ENCODE results near the gene TNFAIP8L1.
A peak's percentile ranks its signal among the peaks of the same experiment; 100 is the strongest.

TNFAIP8L1 gene

GRCh38 chr19:4636761-4637160, 2.6 kb upstream of the TNFAIP8L1 start:
- H3K79me2 ChIP-seq (ENCODE audit: insufficient read depth, low read length), result peaks cover 24% of the 10 kb centered on the region
- H3K9ac ChIP-seq (ENCODE audit: low read depth, low read length, poor library complexity, severe bottlenecking), result peak overlapping the region; percentile 79
- no peaks in the 10 kb centered on the region for H3K9me2 ChIP-seq (replicated peaks; ENCODE audit: low read depth, low read length)
- no peaks in the 10 kb centered on the region for H3K36me3 ChIP-seq (ENCODE audit: insufficient read depth, low read length)
- peaks cover 39% of the 10 kb centered on the region for H3K4me1 ChIP-seq (ENCODE audit: insufficient read depth, low read length, poor library complexity, severe bottlenecking)
- TF ChIP-seq CTCF (conservative IDR thresholded peaks at IDR 0.05; ENCODE audit: low read length), result no peak
- no peak for TF ChIP-seq EZH2phosphoT487 (IDR thresholded peaks at IDR 0.05; ENCODE audit: borderline replicate concordance)
- H2AFZ ChIP-seq (ENCODE audit: low read length), result peak overlapping the region; percentile 96
- peak overlapping the region; percentile 89 for H3K4me2 ChIP-seq (ENCODE audit: low read depth, low read length, poor library complexity, severe bottlenecking)
- H3F3A ChIP-seq (ENCODE audit: low read depth), result no peaks in the 10 kb centered on the region
- peak overlapping the region; percentile 79 for H3K4me3 ChIP-seq (ENCODE audit: low read length, poor library complexity, severe bottlenecking)
- H3K9me3 ChIP-seq (ENCODE audit: insufficient read depth, low read depth, low read length), result no peaks in the 10 kb centered on the region
- peaks cover 4% of the 10 kb centered on the region for H4K20me1 ChIP-seq (ENCODE audit: insufficient read depth, low read length, poor library complexity, severe bottlenecking)
- no peaks in the 10 kb centered on the region for H3K27me3 ChIP-seq (ENCODE audit: insufficient read depth, low read length, poor library complexity, severe bottlenecking)

DNA sequence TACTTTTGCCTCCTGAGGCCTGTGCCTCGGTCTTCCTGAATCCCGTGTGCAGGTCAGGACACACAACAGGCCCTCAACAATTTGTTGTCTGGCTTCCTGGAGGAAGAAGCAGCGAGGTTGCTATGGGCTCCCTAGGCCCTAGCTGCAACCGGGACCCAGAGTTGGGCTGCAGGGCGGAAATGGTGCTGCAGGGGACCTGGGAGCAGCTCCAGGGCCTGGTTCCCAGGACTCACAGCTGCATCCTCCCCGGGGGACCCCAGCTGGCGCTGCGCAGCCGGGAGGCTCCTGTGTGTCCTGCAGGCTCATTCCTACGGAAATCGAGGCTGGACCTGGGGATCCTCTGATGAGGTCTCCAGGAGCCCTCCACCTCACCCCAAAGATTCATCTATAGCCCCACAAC, 999 bp upstream of the TNFAIP8L1 start:
- Histone ChIP-seq H3K27me3 (ENCODE audit: insufficient read depth, low read length, poor library complexity, severe bottlenecking) (no peaks in the 10 kb centered on the region), H3K4me3 (ENCODE audit: low read length, poor library complexity, severe bottlenecking) (peak overlapping the region; percentile 63), H3K9ac (ENCODE audit: low read depth, low read length, poor library complexity, severe bottlenecking) (peak overlapping the region; percentile 71), H4K20me1 (ENCODE audit: insufficient read depth, low read length, poor library complexity, severe bottlenecking) (peaks cover 4% of the 10 kb centered on the region), H3F3A (ENCODE audit: low read depth) (no peaks in the 10 kb centered on the region), H3K79me2 (ENCODE audit: insufficient read depth, low read length) (peaks cover 33% of the 10 kb centered on the region), H3K9me3 (ENCODE audit: insufficient read depth, low read depth, low read length) (no peaks in the 10 kb centered on the region), H3K4me1 (ENCODE audit: insufficient read depth, low read length, poor library complexity, severe bottlenecking) (peaks cover 39% of the 10 kb centered on the region), H3K36me3 (ENCODE audit: insufficient read depth, low read length) (no peaks in the 10 kb centered on the region), H3K4me2 (ENCODE audit: low read depth, low read length, poor library complexity, severe bottlenecking) (peak overlapping the region; percentile 88), H3K9me2 (replicated peaks; ENCODE audit: low read depth, low read length) (no peaks in the 10 kb centered on the region), H2AFZ (ENCODE audit: low read length) (no peak overlapping the region)
- no peak for TF ChIP-seq CTCF (conservative IDR thresholded peaks at IDR 0.05; ENCODE audit: low read length)
- no peak for TF ChIP-seq EZH2phosphoT487 (IDR thresholded peaks at IDR 0.05; ENCODE audit: borderline replicate concordance)

DNA sequence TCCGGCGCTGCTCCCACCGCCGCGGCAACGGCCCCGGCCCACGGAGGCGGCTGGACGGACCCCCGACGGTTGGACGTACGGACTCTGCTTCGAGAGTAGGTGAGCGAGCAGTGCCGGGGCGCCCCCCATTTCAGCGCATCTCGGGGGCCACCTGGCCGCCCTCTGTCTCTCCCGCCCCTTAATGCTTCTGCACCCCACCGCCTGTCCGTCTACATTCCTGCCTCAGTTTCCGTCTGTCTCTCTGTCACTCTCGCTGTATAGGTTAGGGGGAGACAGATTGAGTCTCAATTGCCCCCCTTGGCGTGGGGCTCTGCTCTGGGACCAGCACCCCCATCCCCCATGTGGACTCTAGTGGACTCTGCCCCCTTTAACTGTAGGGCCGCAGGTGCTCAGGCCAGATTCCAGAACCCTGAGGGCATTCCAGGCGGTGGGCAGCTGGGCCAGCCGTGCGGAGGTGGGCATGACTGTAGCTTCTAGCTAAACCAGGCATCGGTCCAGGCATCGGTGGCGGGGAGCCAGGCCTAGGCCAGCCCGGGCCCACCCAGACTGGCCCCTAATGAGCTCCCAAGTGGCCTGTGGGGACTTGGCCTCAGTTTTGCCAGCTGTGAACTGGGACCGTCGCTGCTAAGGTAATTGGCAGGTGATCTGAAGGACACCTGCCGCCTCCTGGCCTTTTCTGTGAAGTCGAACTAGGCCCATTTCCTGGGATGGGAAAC, 373 bp downstream of the TNFAIP8L1 start:
- TF ChIP-seq EZH2phosphoT487 (IDR thresholded peaks at IDR 0.05; ENCODE audit: borderline replicate concordance), result no peak
- no peak for TF ChIP-seq CTCF (conservative IDR thresholded peaks at IDR 0.05; ENCODE audit: low read length)
- Histone ChIP-seq H3K9ac (ENCODE audit: low read depth, low read length, poor library complexity, severe bottlenecking) (peak overlapping the region; percentile 91), H3K79me2 (ENCODE audit: insufficient read depth, low read length) (peaks cover 33% of the 10 kb centered on the region), H2AFZ (ENCODE audit: low read length) (peak overlapping the region; percentile 64; the same call in 1 of the 2 replicates), H3K4me1 (ENCODE audit: insufficient read depth, low read length, poor library complexity, severe bottlenecking) (peaks cover 39% of the 10 kb centered on the region), H3F3A (ENCODE audit: low read depth) (no peaks in the 10 kb centered on the region), H3K36me3 (ENCODE audit: insufficient read depth, low read length) (no peaks in the 10 kb centered on the region), H3K4me2 (ENCODE audit: low read depth, low read length, poor library complexity, severe bottlenecking) (peak overlapping the region; percentile 78), H3K4me3 (ENCODE audit: low read length, poor library complexity, severe bottlenecking) (peak overlapping the region; percentile 96), H3K9me3 (ENCODE audit: insufficient read depth, low read depth, low read length) (no peaks in the 10 kb centered on the region), H4K20me1 (ENCODE audit: insufficient read depth, low read length, poor library complexity, severe bottlenecking) (peaks cover 4% of the 10 kb centered on the region), H3K9me2 (replicated peaks; ENCODE audit: low read depth, low read length) (no peaks in the 10 kb centered on the region), H3K27me3 (ENCODE audit: insufficient read depth, low read length, poor library complexity, severe bottlenecking) (no peaks in the 10 kb centered on the region)

Measured in Loucy (cell line).